ENCODE measurements around the gene SPTBN5. TPM values are rescaled to one million over a fixed set of nuclear protein-coding genes. Genes with fewer than 3 reads are reported as not detected.
A peak's percentile ranks its signal among the peaks of the same experiment; 100 is the strongest.

Gene SPTBN5
- total RNA-seq, 1 donor from 2014 or later = 1.9 TPM

- intact Hi-C loops (cut with micrococcal nuclease) = no loop called here
Measured at GRCh38 chr15:41873711-41874110, 20.1 kb downstream of the SPTBN5 start.

GRCh38 chr15:41872166-41872747 lies 21.6 kb downstream of the SPTBN5 start:
- no peak overlapping the region for H3K4me3 Mint-ChIP-seq
- intact Hi-C loops (cut with micrococcal nuclease) = no loop called here
- peaks cover 5% of the 10 kb centered on the region for H3K36me3 Mint-ChIP-seq (ENCODE audit: low read depth)
- H3K4me1 Mint-ChIP-seq (ENCODE audit: low read depth) = peaks cover 18% of the 10 kb centered on the region
- H3K27ac Mint-ChIP-seq = no peak overlapping the region
- no peak for DNase-seq (ENCODE audit: low spot score)
- no peaks in the 10 kb centered on the region for H3K9me3 Mint-ChIP-seq
- peaks cover 2% of the 10 kb centered on the region for H3K27me3 Mint-ChIP-seq (ENCODE audit: insufficient read depth)

More at GRCh38 chr15:41873711-41874110, 20.1 kb downstream of the SPTBN5 start:
- DNase-seq (ENCODE audit: low spot score) = no peak
- Mint-ChIP-seq H3K4me1 (ENCODE audit: low read depth) (peaks cover 18% of the 10 kb centered on the region), H3K9me3 (no peaks in the 10 kb centered on the region), H3K36me3 (ENCODE audit: low read depth) (peaks cover 4% of the 10 kb centered on the region), H3K27ac (no peak overlapping the region), H3K27me3 (ENCODE audit: insufficient read depth) (peaks cover under 1% of the 10 kb centered on the region), H3K4me3 (no peak overlapping the region)

DNA sequence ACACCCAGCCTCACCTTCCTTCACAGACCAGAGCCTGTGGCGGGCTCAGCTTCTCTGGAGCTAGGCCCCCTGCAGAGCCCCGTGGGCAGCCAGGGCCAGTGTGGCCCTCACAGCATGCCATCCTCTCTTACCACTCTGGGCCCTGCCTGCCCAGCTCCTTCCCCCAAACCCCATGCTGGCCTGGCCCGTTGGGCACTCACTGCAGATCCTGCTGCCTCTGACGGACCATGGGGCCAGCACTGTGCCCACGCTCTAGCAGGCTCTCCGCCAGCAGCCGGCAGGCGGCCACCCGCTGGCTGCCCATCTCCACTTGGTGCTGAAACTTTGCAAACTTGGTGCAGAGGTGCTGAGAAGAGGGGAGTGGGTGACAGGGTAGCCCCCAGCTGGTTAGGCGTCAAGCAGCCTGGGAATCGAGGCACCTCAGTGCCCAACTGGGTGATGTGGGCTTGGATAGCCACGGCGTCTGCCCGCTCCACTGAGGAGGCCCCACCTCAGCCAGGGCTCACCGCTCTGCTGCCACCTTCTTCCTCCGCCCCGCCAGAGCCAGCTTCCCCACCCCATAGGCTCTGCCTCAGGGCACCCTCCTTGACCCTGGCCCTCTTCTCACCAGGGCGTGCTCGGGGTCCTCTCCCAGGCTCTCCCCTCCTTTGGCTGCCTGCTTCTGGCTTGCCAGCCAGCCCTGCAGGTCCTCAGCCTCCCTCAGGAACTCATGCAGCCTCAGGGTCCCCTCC lies 22.5 kb downstream of the SPTBN5 start:
- DNase-seq (ENCODE audit: low spot score) = no peak
- Mint-ChIP-seq H3K4me1 (ENCODE audit: low read depth) (peaks cover 18% of the 10 kb centered on the region), H3K36me3 (ENCODE audit: low read depth) (peaks cover 5% of the 10 kb centered on the region), H3K4me3 (no peak overlapping the region), H3K27me3 (ENCODE audit: insufficient read depth) (peaks cover 2% of the 10 kb centered on the region), H3K27ac (peak overlapping the region; percentile 83), H3K9me3 (no peaks in the 10 kb centered on the region)
- intact Hi-C loops (cut with micrococcal nuclease) = no loop called here

- Mint-ChIP-seq H3K27ac (peak overlapping the region; percentile 83), H3K9me3 (no peaks in the 10 kb centered on the region), H3K4me1 (ENCODE audit: low read depth) (peaks cover 18% of the 10 kb centered on the region), H3K36me3 (ENCODE audit: low read depth) (peaks cover 4% of the 10 kb centered on the region), H3K27me3 (ENCODE audit: insufficient read depth) (peaks cover 2% of the 10 kb centered on the region), H3K4me3 (peak overlapping the region; percentile 13)
- intact Hi-C loops (cut with micrococcal nuclease) = no loop called here
- peak; percentile 48 for DNase-seq (ENCODE audit: low spot score)
Measured at GRCh38 chr15:41870689-41871081, 23.2 kb downstream of the SPTBN5 start.

DNA sequence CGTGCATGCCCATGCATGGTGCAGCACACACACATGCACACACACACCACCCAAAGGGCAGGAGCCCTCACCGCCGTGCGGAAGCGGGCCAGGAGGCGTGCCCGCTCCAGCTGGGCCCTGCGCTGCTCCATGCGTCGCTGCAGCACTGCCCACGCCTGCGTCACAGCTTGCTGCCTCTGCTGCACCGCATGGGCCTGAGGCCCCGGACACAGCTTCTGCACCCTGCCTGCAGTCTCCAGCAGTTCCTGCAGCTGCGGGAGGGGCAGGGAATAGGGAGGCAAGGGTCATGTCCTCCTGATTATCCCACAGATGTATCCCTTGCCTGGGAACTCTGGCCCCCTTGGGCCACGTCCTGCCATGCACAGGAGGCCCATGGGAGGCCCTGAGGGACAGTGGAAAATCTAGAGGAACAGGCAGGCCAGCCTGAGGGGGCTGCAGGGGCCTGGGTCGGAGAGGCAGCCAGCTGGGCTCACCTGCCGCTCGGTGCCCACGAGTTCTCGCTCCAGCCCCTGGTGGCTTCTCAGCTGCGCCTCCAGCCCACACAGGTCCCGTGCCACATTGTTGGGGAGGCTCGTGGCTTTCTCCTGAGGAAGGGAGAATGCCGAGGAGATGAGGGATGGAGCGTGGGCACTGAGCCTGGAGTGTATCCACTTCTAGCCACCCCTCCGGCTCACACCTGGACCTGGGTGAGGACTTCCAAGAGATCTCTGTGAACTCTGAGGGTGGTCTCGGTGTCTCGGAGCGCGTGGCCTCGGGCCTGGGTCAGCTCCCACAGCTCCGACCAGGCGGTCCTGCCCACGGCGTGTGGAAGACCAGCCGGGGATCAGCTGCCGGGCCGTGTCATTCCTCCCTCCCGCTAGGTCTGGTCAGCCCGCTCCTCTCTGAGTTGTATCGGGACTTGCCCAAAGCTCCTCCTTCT lies 23.8 kb downstream of the SPTBN5 start:
- intact Hi-C loops (cut with micrococcal nuclease) = no loop called here
- Mint-ChIP-seq H3K27ac (peak overlapping the region; percentile 83), H3K9me3 (no peaks in the 10 kb centered on the region), H3K4me3 (peak overlapping the region; percentile 13), H3K27me3 (ENCODE audit: insufficient read depth) (peaks cover 2% of the 10 kb centered on the region), H3K36me3 (ENCODE audit: low read depth) (peaks cover 4% of the 10 kb centered on the region), H3K4me1 (ENCODE audit: low read depth) (peaks cover 18% of the 10 kb centered on the region)
- DNase-seq (ENCODE audit: low spot score) = no peak

DNA sequence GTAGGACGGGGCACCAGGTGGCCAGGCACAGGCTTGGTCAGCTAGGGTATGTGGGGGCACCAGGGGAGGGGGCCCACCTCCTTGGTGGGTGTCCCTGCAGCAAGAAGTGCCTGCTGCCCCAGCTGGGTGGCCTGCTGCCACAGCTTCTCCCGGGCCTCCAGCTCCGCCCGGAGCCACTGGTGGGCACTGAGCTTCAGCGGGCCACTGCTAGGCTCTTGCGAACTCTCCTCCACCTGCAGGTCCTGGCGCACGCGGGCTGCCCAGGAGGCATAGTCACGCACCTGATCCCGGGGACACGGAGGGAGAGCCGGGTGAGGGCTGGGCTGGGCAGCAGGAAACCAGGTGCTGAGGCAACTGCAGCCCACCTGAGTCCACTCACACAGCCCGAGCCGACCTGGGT lies 25.5 kb downstream of the SPTBN5 start:
- H3K27me3 Mint-ChIP-seq (ENCODE audit: insufficient read depth) = peaks cover 2% of the 10 kb centered on the region
- no peaks in the 10 kb centered on the region for H3K9me3 Mint-ChIP-seq
- H3K36me3 Mint-ChIP-seq (ENCODE audit: low read depth) = peaks cover 4% of the 10 kb centered on the region
- peaks cover 18% of the 10 kb centered on the region for H3K4me1 Mint-ChIP-seq (ENCODE audit: low read depth)
- H3K4me3 Mint-ChIP-seq = no peak overlapping the region
- no peak overlapping the region for H3K27ac Mint-ChIP-seq
- intact Hi-C loops (cut with micrococcal nuclease) = no loop called here
- DNase-seq (ENCODE audit: low spot score) = no peak

- DNase-seq (ENCODE audit: low spot score) = no peak
- Mint-ChIP-seq H3K9me3 (no peaks in the 10 kb centered on the region), H3K4me1 (ENCODE audit: low read depth) (peaks cover 10% of the 10 kb centered on the region), H3K36me3 (ENCODE audit: low read depth) (peaks cover 4% of the 10 kb centered on the region), H3K27ac (no peak overlapping the region), H3K27me3 (ENCODE audit: insufficient read depth) (peaks cover 2% of the 10 kb centered on the region), H3K4me3 (no peak overlapping the region)
- intact Hi-C loops (cut with micrococcal nuclease) = no loop called here
Measured at GRCh38 chr15:41866872-41867579, 26.8 kb downstream of the SPTBN5 start.

- peaks cover 4% of the 10 kb centered on the region for H3K36me3 Mint-ChIP-seq (ENCODE audit: low read depth)
- peaks cover 10% of the 10 kb centered on the region for H3K4me1 Mint-ChIP-seq (ENCODE audit: low read depth)
- DNase-seq (ENCODE audit: low spot score) = no peak
- intact Hi-C loops (cut with micrococcal nuclease) = no loop called here
- no peak overlapping the region for H3K4me3 Mint-ChIP-seq
- H3K27ac Mint-ChIP-seq = no peak overlapping the region
- H3K27me3 Mint-ChIP-seq (ENCODE audit: insufficient read depth) = peaks cover 2% of the 10 kb centered on the region
- no peaks in the 10 kb centered on the region for H3K9me3 Mint-ChIP-seq
Measured at GRCh38 chr15:41866263-41866703, 27.6 kb downstream of the SPTBN5 start.

- H3K27me3 Mint-ChIP-seq (ENCODE audit: insufficient read depth) = peaks cover 2% of the 10 kb centered on the region
- H3K36me3 Mint-ChIP-seq (ENCODE audit: low read depth) = peaks cover 3% of the 10 kb centered on the region
- no peak overlapping the region for H3K4me3 Mint-ChIP-seq
- intact Hi-C loops (cut with micrococcal nuclease) = no loop called here
- H3K9me3 Mint-ChIP-seq = no peaks in the 10 kb centered on the region
- no peak for DNase-seq (ENCODE audit: low spot score)
- H3K4me1 Mint-ChIP-seq (ENCODE audit: low read depth) = peaks cover 3% of the 10 kb centered on the region
- no peak overlapping the region for H3K27ac Mint-ChIP-seq
Measured at GRCh38 chr15:41865490-41866055, 28.3 kb downstream of the SPTBN5 start.

DNA sequence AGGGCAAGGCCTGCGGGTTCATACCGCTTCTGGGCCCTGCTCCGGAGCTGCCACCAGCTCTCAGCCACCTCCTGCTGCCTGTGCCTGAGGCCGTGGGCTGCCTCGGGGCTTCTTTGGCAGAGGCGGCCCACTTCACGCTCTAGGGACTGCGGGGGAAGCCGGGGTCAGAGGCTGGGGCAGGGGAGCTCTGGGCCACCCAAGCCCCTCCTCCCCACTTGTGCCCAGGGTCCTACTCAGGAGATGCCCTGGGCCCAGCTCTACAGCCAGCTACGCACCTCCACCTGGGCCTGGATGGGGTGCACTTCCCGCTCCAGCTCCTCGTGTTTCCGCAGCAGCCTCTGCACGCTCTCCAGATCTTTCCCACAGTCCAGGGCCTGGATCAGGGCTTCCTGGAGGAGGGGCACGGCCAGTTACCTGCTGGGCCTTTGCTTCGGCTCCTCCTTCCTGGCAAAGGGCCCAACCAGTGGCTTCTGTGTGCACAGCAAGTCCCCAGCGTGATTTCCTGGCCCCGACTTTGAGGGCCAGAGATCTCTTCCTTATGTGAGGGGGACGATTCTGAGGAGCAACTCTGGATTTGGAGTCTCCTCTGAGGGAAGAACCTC lies 31.2 kb downstream of the SPTBN5 start:
- Mint-ChIP-seq H3K27me3 (ENCODE audit: insufficient read depth) (no peaks in the 10 kb centered on the region), H3K27ac (no peak overlapping the region), H3K4me1 (ENCODE audit: low read depth) (peaks cover 5% of the 10 kb centered on the region), H3K9me3 (no peaks in the 10 kb centered on the region), H3K4me3 (no peak overlapping the region), H3K36me3 (ENCODE audit: low read depth) (no peaks in the 10 kb centered on the region)
- DNase-seq (ENCODE audit: low spot score) = no peak
- intact Hi-C loops (cut with micrococcal nuclease) = no loop called here

- intact Hi-C loops (cut with micrococcal nuclease) = no loop called here
- Mint-ChIP-seq H3K9me3 (no peaks in the 10 kb centered on the region), H3K4me3 (no peak overlapping the region)
Measured at GRCh38 chr15:41861736-41862356, 32.0 kb downstream of the SPTBN5 start.

More at GRCh38 chr15:41861736-41862356, 32.0 kb downstream of the SPTBN5 start:
- H3K4me1 Mint-ChIP-seq (ENCODE audit: low read depth) = peaks cover 5% of the 10 kb centered on the region
- H3K36me3 Mint-ChIP-seq (ENCODE audit: low read depth) = no peaks in the 10 kb centered on the region
- DNase-seq (ENCODE audit: low spot score) = no peak
- no peak overlapping the region for H3K27ac Mint-ChIP-seq
- H3K27me3 Mint-ChIP-seq (ENCODE audit: insufficient read depth) = no peaks in the 10 kb centered on the region

All from activated T-helper 1 cell treated with anti-CD3 and anti-CD28 coated beads, Interleukin-12 subunit alpha, Interleukin-12 subunit beta, Interleukin-2, Interleukin-4 antibody, amounts not matched to agents 30 ng/mL and 10 ng/mL and 1 ng/mL, durations not matched to agents 14 hours and 24 hours and 36 hours (primary cell).